ENCODE results near the gene HDAC10.

HDAC10 gene

DNA sequence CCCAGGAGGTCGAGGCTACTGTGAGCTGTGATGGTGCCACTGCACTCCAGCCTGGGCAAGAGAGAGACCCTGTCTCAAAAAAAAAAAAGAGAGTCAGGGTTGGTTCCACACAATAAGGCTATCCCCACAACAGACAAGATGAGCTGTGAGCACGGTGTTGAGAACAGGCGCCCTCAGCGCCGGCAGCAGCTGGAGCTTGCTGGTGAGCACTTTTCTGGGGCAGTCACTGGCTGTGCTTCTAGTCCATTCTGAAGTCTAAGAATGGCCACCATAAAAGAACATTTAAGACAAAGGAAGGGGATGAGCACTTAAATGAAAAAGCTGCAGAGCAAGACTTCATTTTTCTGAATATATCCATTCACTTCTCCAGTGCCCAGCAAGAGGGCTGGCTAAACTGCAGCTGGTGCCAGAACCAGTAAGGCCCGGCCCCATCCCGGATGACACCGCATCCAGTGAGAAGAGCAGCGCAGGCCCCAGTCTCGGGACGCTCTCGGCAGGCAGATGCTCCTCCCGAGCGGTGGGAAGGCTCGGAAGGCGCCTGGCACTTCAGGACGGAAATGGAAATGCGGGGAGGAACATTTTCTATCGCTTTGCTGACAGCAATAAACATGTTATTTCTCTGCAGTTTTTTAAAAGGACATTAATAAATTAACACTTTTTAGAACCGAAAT is 18.4 kb downstream of the HDAC10 start:
- no peak for DNase-seq (ENCODE audit: low read depth)
- no peak overlapping the region for H3K4me3 ChIP-seq (ENCODE audit: low read depth, low read length)
- in situ Hi-C loops (cut with HindIII; ENCODE audit: low sequenced_read_pairs) = no loop called here
- TF ChIP-seq CTCF (IDR thresholded peaks at IDR 0.05; ENCODE audit: low read depth, low read length, missing control alignments) = no peak

DNA sequence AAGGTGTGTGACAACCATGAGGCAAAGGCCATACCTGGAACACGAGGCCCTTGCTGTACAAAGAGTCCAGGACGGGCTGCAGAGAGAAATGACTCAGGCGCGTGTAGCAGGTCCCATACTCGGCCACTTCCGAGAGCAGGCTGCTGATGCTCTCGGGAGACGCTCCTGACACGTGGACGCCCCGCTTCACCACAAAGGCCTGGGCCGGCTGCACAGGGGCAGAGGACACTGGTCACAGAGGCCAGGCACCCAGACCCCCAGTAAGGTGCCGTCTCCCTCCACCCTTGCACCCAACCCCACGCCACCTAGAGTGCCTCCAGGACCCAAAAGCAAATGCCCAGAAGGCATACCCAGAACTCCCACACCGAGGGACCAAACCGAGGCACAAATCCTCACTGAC is 21.7 kb downstream of the HDAC10 start:
- no peak for TF ChIP-seq CTCF (IDR thresholded peaks at IDR 0.05; ENCODE audit: low read depth, low read length, missing control alignments)
- in situ Hi-C loops (cut with HindIII; ENCODE audit: low sequenced_read_pairs) = no loop called here
- no peak for DNase-seq (ENCODE audit: low read depth)
- no peak overlapping the region for H3K4me3 ChIP-seq (ENCODE audit: low read depth, low read length)

GRCh38 chr22:50228366-50228765 is 22.7 kb downstream of the HDAC10 start:
- no peak for DNase-seq (ENCODE audit: low read depth)
- H3K4me3 ChIP-seq (ENCODE audit: low read depth, low read length) = no peak overlapping the region
- TF ChIP-seq CTCF (IDR thresholded peaks at IDR 0.05; ENCODE audit: low read depth, low read length, missing control alignments) = no peak
- in situ Hi-C loops (cut with HindIII; ENCODE audit: low sequenced_read_pairs) = no loop called here

DNA sequence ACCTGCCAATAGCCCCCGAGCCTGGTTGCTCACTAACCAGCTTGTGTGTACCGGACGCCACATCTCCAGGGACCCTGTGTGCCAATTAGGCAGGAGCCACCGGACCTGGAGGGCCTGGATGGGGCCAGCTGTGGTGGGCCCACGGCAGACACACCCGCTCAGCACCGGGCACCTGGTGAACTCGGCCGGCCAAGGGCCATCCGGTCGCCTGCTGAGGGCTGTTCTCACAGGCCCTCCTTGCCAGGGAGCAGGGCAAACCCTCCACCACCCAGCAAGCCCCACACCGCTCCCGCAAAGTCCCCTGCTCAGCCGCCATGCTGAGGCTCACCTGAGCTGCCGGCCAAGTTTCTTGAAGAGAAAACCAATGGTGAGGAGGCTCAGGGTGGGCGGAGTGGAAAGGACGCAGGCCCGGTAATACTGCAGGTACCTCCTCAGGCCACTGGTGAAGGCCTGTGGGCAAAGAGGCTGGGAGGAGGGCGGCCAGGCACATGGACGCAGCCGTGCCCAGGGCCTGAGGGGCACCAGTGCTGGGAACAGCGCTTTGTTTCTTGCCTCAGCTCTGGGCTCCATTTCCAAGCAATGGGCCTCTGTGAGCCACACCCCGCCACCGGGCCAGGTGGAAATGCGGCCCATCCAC is 23.4 kb downstream of the HDAC10 start:
- no peak for DNase-seq (ENCODE audit: low read depth)
- in situ Hi-C loops (cut with HindIII; ENCODE audit: low sequenced_read_pairs) = no loop called here
- no peak for TF ChIP-seq CTCF (IDR thresholded peaks at IDR 0.05; ENCODE audit: low read depth, low read length, missing control alignments)
- no peak overlapping the region for H3K4me3 ChIP-seq (ENCODE audit: low read depth, low read length)

DNA sequence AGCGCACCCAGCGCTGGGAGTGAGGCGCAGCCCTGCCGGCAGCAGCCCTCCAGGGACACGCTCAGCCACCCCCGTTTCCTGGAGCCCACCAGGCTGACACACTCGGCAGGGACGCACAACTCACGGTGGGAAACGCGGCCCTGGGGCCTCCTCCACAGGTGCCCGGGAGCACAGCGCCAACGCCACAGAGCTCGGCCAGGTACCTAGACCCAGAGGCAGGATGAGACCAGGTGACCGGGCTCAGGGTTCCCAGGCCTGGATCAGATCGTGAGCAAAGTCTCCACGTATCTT is 24.2 kb downstream of the HDAC10 start:
- no peak for DNase-seq (ENCODE audit: low read depth)
- H3K4me3 ChIP-seq (ENCODE audit: low read depth, low read length) = no peak overlapping the region
- TF ChIP-seq CTCF (IDR thresholded peaks at IDR 0.05; ENCODE audit: low read depth, low read length, missing control alignments) = no peak
- in situ Hi-C loops (cut with HindIII; ENCODE audit: low sequenced_read_pairs) = no loop called here

GRCh38 chr22:50226063-50226874 is 24.8 kb downstream of the HDAC10 start:
- no peak for DNase-seq (ENCODE audit: low read depth)
- TF ChIP-seq CTCF (IDR thresholded peaks at IDR 0.05; ENCODE audit: low read depth, low read length, missing control alignments) = no peak
- in situ Hi-C loops (cut with HindIII; ENCODE audit: low sequenced_read_pairs) = no loop called here
- no peak overlapping the region for H3K4me3 ChIP-seq (ENCODE audit: low read depth, low read length)
